Activated naive CD8-positive, alpha-beta T cell treated with anti-CD3 and anti-CD28 coated beads, Interleukin-2, amount 10 ng/mL, durations not matched to agents 7 days and 5 days (primary cell): Measurements from ENCODE around the gene LTBP2. TPM values are rescaled to one million over a fixed set of nuclear protein-coding genes. Genes with fewer than 3 reads are reported as not detected.

Source experiments
- ATAC-seq: fragments of 150-1000 bp; cut with Tn5 transposase; one replicate; pipeline ENCODE4 v1.10.0; 2021; ENCODE audit warnings: low read depth, moderate library complexity
- POLR2A ChIA-PET: fragments of 350-600 bp; sonication (Branson Sonifier 250); formaldehyde crosslinking; loops from one replicate; lab custom pipeline; 2021; ENCODE audit warnings: antibody characterized with exemption; lab: Charles Lee
- DNase-seq: peaks from one replicate; pipeline ENCODE4 v3.0.0; 2021
- H3K27ac Mint-ChIP-seq: one replicate; pipeline ENCODE4 v1.8.0; 2022; ENCODE audit warnings: mild to moderate bottlenecking, mixed read lengths
- H3K27me3 Mint-ChIP-seq: one replicate; pipeline ENCODE4 v1.8.0; 2022; ENCODE audit warnings: mild to moderate bottlenecking, moderate library complexity, mixed read lengths
- H3K36me3 Mint-ChIP-seq: one replicate; pipeline ENCODE4 v1.8.0; 2021; ENCODE audit warnings: mild to moderate bottlenecking, mixed read lengths
- H3K4me1 Mint-ChIP-seq: one replicate; pipeline ENCODE4 v1.8.0; 2021; ENCODE audit warnings: mixed read lengths
- H3K4me3 Mint-ChIP-seq: one replicate; pipeline ENCODE4 v1.8.0; 2022; ENCODE audit warnings: mild to moderate bottlenecking, moderate library complexity, mixed read lengths
- H3K9me3 Mint-ChIP-seq: one replicate; pipeline ENCODE4 v1.8.0; 2021; ENCODE audit warnings: mixed read lengths
- total RNA-seq, 2 experiments: library from RNA; stranded (reverse); gene quantifications; one replicate each; pipeline ENCODE4 v1.2.3, GENCODE V29; 2021

The LTBP2 gene
- total RNA-seq, 2 experiments from 2014 or later = 0.28 to 1.1 TPM

- no peak for DNase-seq
- Mint-ChIP-seq H3K9me3 (no peaks in the 10 kb centered on the region), H3K36me3 (peaks cover 1% of the 10 kb centered on the region), H3K27me3 (no peaks in the 10 kb centered on the region), H3K4me3 (no peak overlapping the region), H3K4me1 (peaks cover 3% of the 10 kb centered on the region), H3K27ac (no peak overlapping the region)
- POLR2A ChIA-PET = no interaction called here
- ATAC-seq = no peak
These were observed 135.4 kb downstream of the LTBP2 start for GRCh38 chr14:74476607-74477006.

GRCh38 chr14:74476107-74476506 is 135.9 kb downstream of the LTBP2 start:
- no peak for ATAC-seq
- Mint-ChIP-seq H3K9me3 (no peaks in the 10 kb centered on the region), H3K27ac (no peak overlapping the region), H3K4me1 (peaks cover 3% of the 10 kb centered on the region), H3K36me3 (peaks cover under 1% of the 10 kb centered on the region), H3K4me3 (no peak overlapping the region), H3K27me3 (no peaks in the 10 kb centered on the region)
- no peak for DNase-seq
- POLR2A ChIA-PET = no interaction called here

- no peaks in the 10 kb centered on the region for H3K9me3 Mint-ChIP-seq
- ATAC-seq (no peak), DNase-seq (no peak)
- H3K4me3 Mint-ChIP-seq = no peak overlapping the region
- H3K4me1 Mint-ChIP-seq = peaks cover 3% of the 10 kb centered on the region
- no peak overlapping the region for H3K27ac Mint-ChIP-seq
- POLR2A ChIA-PET = no interaction called here
- no peaks in the 10 kb centered on the region for H3K27me3 Mint-ChIP-seq
- H3K36me3 Mint-ChIP-seq = no peaks in the 10 kb centered on the region
These were observed 136.4 kb downstream of the LTBP2 start for GRCh38 chr14:74475678-74476077.

GRCh38 chr14:74474376-74474775 is 137.7 kb downstream of the LTBP2 start:
- POLR2A ChIA-PET = no interaction called here
- no peaks in the 10 kb centered on the region for H3K27me3 Mint-ChIP-seq
- H3K4me1 Mint-ChIP-seq = peaks cover 3% of the 10 kb centered on the region
- no peak overlapping the region for H3K4me3 Mint-ChIP-seq
- ATAC-seq (no peak), DNase-seq (no peak)
- H3K27ac Mint-ChIP-seq = no peak overlapping the region
- no peaks in the 10 kb centered on the region for H3K36me3 Mint-ChIP-seq
- H3K9me3 Mint-ChIP-seq = no peaks in the 10 kb centered on the region

GRCh38 chr14:74472601-74473000 is 139.4 kb downstream of the LTBP2 start:
- POLR2A ChIA-PET = no interaction called here
- H3K27me3 Mint-ChIP-seq = no peaks in the 10 kb centered on the region
- no peak for ATAC-seq
- no peak overlapping the region for H3K27ac Mint-ChIP-seq
- H3K9me3 Mint-ChIP-seq = no peaks in the 10 kb centered on the region
- H3K4me3 Mint-ChIP-seq = no peak overlapping the region
- no peaks in the 10 kb centered on the region for H3K36me3 Mint-ChIP-seq
- H3K4me1 Mint-ChIP-seq = peaks cover 3% of the 10 kb centered on the region
- DNase-seq = no peak

- Mint-ChIP-seq H3K4me3 (no peak overlapping the region), H3K27me3 (peaks cover 2% of the 10 kb centered on the region), H3K27ac (no peak overlapping the region), H3K9me3 (no peaks in the 10 kb centered on the region), H3K4me1 (peaks cover 3% of the 10 kb centered on the region), H3K36me3 (no peaks in the 10 kb centered on the region)
- DNase-seq = no peak
- ATAC-seq = no peak
- POLR2A ChIA-PET = no interaction called here
These were observed 142.2 kb downstream of the LTBP2 start for GRCh38 chr14:74469548-74470518.

GRCh38 chr14:74468513-74468912 is 143.5 kb downstream of the LTBP2 start:
- peaks cover 3% of the 10 kb centered on the region for H3K4me1 Mint-ChIP-seq
- no peak for DNase-seq
- H3K27me3 Mint-ChIP-seq = peaks cover 2% of the 10 kb centered on the region
- H3K27ac Mint-ChIP-seq = no peak overlapping the region
- no peak for ATAC-seq
- H3K9me3 Mint-ChIP-seq = no peaks in the 10 kb centered on the region
- H3K4me3 Mint-ChIP-seq = no peak overlapping the region
- no peaks in the 10 kb centered on the region for H3K36me3 Mint-ChIP-seq
- POLR2A ChIA-PET = no interaction called here

- DNase-seq (no peak), ATAC-seq (no peak)
- H3K4me3 Mint-ChIP-seq = no peak overlapping the region
- H3K9me3 Mint-ChIP-seq = no peaks in the 10 kb centered on the region
- H3K27me3 Mint-ChIP-seq = peaks cover 8% of the 10 kb centered on the region
- no peaks in the 10 kb centered on the region for H3K36me3 Mint-ChIP-seq
- H3K27ac Mint-ChIP-seq = no peak overlapping the region
- POLR2A ChIA-PET = no interaction called here
- H3K4me1 Mint-ChIP-seq = no peaks in the 10 kb centered on the region
These were observed 146.7 kb downstream of the LTBP2 start for GRCh38 chr14:74465335-74465734.

- DNase-seq (no peak), ATAC-seq (no peak)
- peaks cover 8% of the 10 kb centered on the region for H3K27me3 Mint-ChIP-seq
- H3K27ac Mint-ChIP-seq = no peak overlapping the region
- no peaks in the 10 kb centered on the region for H3K4me1 Mint-ChIP-seq
- POLR2A ChIA-PET = no interaction called here
- no peaks in the 10 kb centered on the region for H3K36me3 Mint-ChIP-seq
- no peak overlapping the region for H3K4me3 Mint-ChIP-seq
- H3K9me3 Mint-ChIP-seq = no peaks in the 10 kb centered on the region
These were observed 147.3 kb downstream of the LTBP2 start for GRCh38 chr14:74464785-74465184.

- Mint-ChIP-seq H3K36me3 (no peaks in the 10 kb centered on the region), H3K9me3 (no peaks in the 10 kb centered on the region), H3K27ac (no peak overlapping the region), H3K4me1 (no peaks in the 10 kb centered on the region), H3K4me3 (no peak overlapping the region), H3K27me3 (peaks cover 8% of the 10 kb centered on the region)
- POLR2A ChIA-PET = no interaction called here
- DNase-seq = no peak
- ATAC-seq = no peak
These were observed 148.3 kb downstream of the LTBP2 start for GRCh38 chr14:74463697-74464096.

- no peaks in the 10 kb centered on the region for H3K9me3 Mint-ChIP-seq
- H3K4me3 Mint-ChIP-seq = no peak overlapping the region
- H3K4me1 Mint-ChIP-seq = no peaks in the 10 kb centered on the region
- ATAC-seq (no peak), DNase-seq (no peak)
- POLR2A ChIA-PET = no interaction called here
- H3K27me3 Mint-ChIP-seq = peaks cover 8% of the 10 kb centered on the region
- H3K36me3 Mint-ChIP-seq = no peaks in the 10 kb centered on the region
- no peak overlapping the region for H3K27ac Mint-ChIP-seq
These were observed 149.0 kb downstream of the LTBP2 start for GRCh38 chr14:74462993-74463392.

- Mint-ChIP-seq H3K27ac (no peak overlapping the region), H3K4me3 (no peak overlapping the region), H3K9me3 (no peaks in the 10 kb centered on the region), H3K27me3 (peaks cover 11% of the 10 kb centered on the region), H3K36me3 (no peaks in the 10 kb centered on the region), H3K4me1 (no peaks in the 10 kb centered on the region)
- ATAC-seq = no peak
- POLR2A ChIA-PET = no interaction called here
- no peak for DNase-seq
These were observed 152.1 kb downstream of the LTBP2 start for GRCh38 chr14:74459976-74460375.

GRCh38 chr14:74459289-74459946 is 152.6 kb downstream of the LTBP2 start:
- Mint-ChIP-seq H3K36me3 (no peaks in the 10 kb centered on the region), H3K4me1 (no peaks in the 10 kb centered on the region), H3K9me3 (no peaks in the 10 kb centered on the region), H3K27me3 (peaks cover 10% of the 10 kb centered on the region), H3K27ac (no peak overlapping the region), H3K4me3 (no peak overlapping the region)
- ATAC-seq (peak; percentile 56), DNase-seq (peak; percentile 37)
- POLR2A ChIA-PET = no interaction called here

- Mint-ChIP-seq H3K4me3 (no peak overlapping the region), H3K36me3 (no peaks in the 10 kb centered on the region), H3K27ac (no peak overlapping the region), H3K9me3 (no peaks in the 10 kb centered on the region), H3K4me1 (no peaks in the 10 kb centered on the region), H3K27me3 (peaks cover 21% of the 10 kb centered on the region)
- ATAC-seq = no peak
- DNase-seq = no peak
- POLR2A ChIA-PET = no interaction called here
These were observed 154.5 kb downstream of the LTBP2 start for GRCh38 chr14:74457565-74457895.
